GM23338 (cell line): ENCODE data around the gene AK4. TPM values are rescaled to one million over a fixed set of nuclear protein-coding genes. Genes with fewer than 3 reads are reported as not detected.

Experiments used
- ATAC-seq: fragments of 200-7000 bp; cut with Tn5 transposase; 3 replicates; pipeline ENCODE4 v1.9.1; 2020
- DNase-seq: peaks from one replicate; pipeline ENCODE4 v3.0.0-alpha.2; 2015; ENCODE audit warnings: low spot score
- H2AFZ ChIP-seq: fragments of 200-600 bp; sonication (generic); 2 replicates; pipeline ENCODE4 v1.8.0; 2016; ENCODE audit warnings: antibody characterized with exemption, mild to moderate bottlenecking, moderate library complexity
- H3F3A ChIP-seq: fragments of 200-600 bp; sonication (generic); replicated peaks from 2 replicates; pipeline ENCODE4 v1.8.0; 2017; ENCODE audit warnings: antibody characterized with exemption, mixed run types, low read depth
- H3K27ac ChIP-seq: fragments of 200-600 bp; sonication (generic); 2 replicates; pipeline ENCODE4 v1.6.1; 2016; ENCODE audit warnings: low read depth
- H3K27me3 ChIP-seq: fragments of 200-600 bp; sonication (generic); 2 replicates; pipeline ENCODE4 v1.8.0; 2016; ENCODE audit warnings: mild to moderate bottlenecking, mixed run types, moderate library complexity; ENCODE audit not compliant: insufficient read depth
- H3K36me3 ChIP-seq: fragments of 200-600 bp; sonication (generic); 2 replicates; pipeline ENCODE4 v1.8.0; 2016; ENCODE audit warnings: mild to moderate bottlenecking; ENCODE audit not compliant: insufficient read depth
- H3K4me1 ChIP-seq: fragments of 200-600 bp; sonication (generic); 2 replicates; pipeline ENCODE4 v1.8.0; 2016; ENCODE audit warnings: mild to moderate bottlenecking, moderate library complexity; ENCODE audit not compliant: insufficient read depth
- H3K4me2 ChIP-seq: fragments of 200-600 bp; sonication (generic); 2 replicates; pipeline ENCODE4 v1.7.1; 2017; ENCODE audit warnings: mixed run types
- H3K4me3 ChIP-seq: fragments of 200-600 bp; sonication (generic); 2 replicates; pipeline ENCODE4 v1.6.1; 2016; ENCODE audit warnings: mixed run types
- H3K79me2 ChIP-seq: fragments of 200-600 bp; sonication (generic); replicated peaks from 2 replicates; pipeline ENCODE4 v1.8.0; 2017; ENCODE audit warnings: mild to moderate bottlenecking; ENCODE audit not compliant: insufficient read depth
- H3K9me2 ChIP-seq: fragments of 200-600 bp; sonication (generic); 2 replicates; pipeline ENCODE4 v1.8.0; 2017; ENCODE audit not compliant: insufficient read depth
- H4K20me1 ChIP-seq: fragments of 200-600 bp; sonication (generic); replicated peaks from 2 replicates; pipeline ENCODE4 v1.8.0; 2017; ENCODE audit warnings: mild to moderate bottlenecking; ENCODE audit not compliant: insufficient read depth
- H3K27ac Mint-ChIP-seq: 2 replicates; pipeline ENCODE4 v1.8.0; 2020; ENCODE audit warnings: inconsistent platforms, mild to moderate bottlenecking, moderate library complexity, mixed read lengths
- H3K27me3 Mint-ChIP-seq: 3 replicates; pipeline ENCODE4 v1.8.0; 2022; ENCODE audit warnings: low read depth, mild to moderate bottlenecking, moderate library complexity, mixed read lengths, inconsistent platforms; ENCODE audit not compliant: insufficient read depth, poor library complexity
- H3K36me3 Mint-ChIP-seq: 3 replicates; pipeline ENCODE4 v1.8.0; 2021; ENCODE audit warnings: low read depth, mild to moderate bottlenecking, inconsistent platforms, moderate library complexity, mixed read lengths
- H3K4me1 Mint-ChIP-seq: 3 replicates; pipeline ENCODE4 v1.8.0; 2020; ENCODE audit warnings: mild to moderate bottlenecking, inconsistent platforms, mixed read lengths
- H3K4me3 Mint-ChIP-seq: 3 replicates; pipeline ENCODE4 v1.8.0; 2021; ENCODE audit warnings: moderate library complexity, mild to moderate bottlenecking, inconsistent platforms, mixed read lengths
- H3K9me3 Mint-ChIP-seq: 3 replicates; pipeline ENCODE4 v1.8.0; 2020; ENCODE audit warnings: moderate library complexity, mild to moderate bottlenecking, inconsistent platforms, mixed read lengths
- CREB1 ChIP-seq: fragments of 250-450 bp; sonication (Bioruptor Pico); IDR thresholded peaks from 2 replicates; pipeline ENCODE4 v1.5.0; 2020; ENCODE audit warnings: low read depth, mild to moderate bottlenecking, moderate library complexity
- EZH2 ChIP-seq: fragments of 200-600 bp; sonication (generic); IDR thresholded peaks from one replicate; pipeline ENCODE4 v1.8.0; 2017; ENCODE audit warnings: antibody characterized with exemption, mild to moderate bottlenecking, low read depth; ENCODE audit not compliant: unreplicated experiment
- EZH2phosphoT487 ChIP-seq: fragments of 200-600 bp; sonication (generic); IDR thresholded peaks from one replicate; pipeline ENCODE4 v1.8.1; 2018; ENCODE audit warnings: antibody characterized with exemption; ENCODE audit not compliant: unreplicated experiment
- JUNB ChIP-seq: IDR thresholded peaks from one replicate; pipeline ENCODE4 v1.6.1; 2016; ENCODE audit warnings: antibody characterized with exemption; ENCODE audit not compliant: unreplicated experiment
- NANOG ChIP-seq: IDR thresholded peaks from 2 replicates; pipeline ENCODE4 v1.6.1; 2016; ENCODE audit warnings: antibody characterized with exemption, borderline replicate concordance
- POLR2AphosphoS5 ChIP-seq: IDR thresholded peaks from 2 replicates; pipeline ENCODE4 v1.6.1; 2016; ENCODE audit warnings: antibody characterized with exemption, low read depth
- ZNF114 ChIP-seq: fragments of 250-450 bp; sonication (Bioruptor Pico); IDR thresholded peaks from 2 replicates; pipeline ENCODE4 v1.5.0; 2020; ENCODE audit warnings: mild to moderate bottlenecking, moderate library complexity
- ZNF331 ChIP-seq: fragments of 250-450 bp; sonication (Bioruptor Pico); IDR thresholded peaks from 2 replicates; pipeline ENCODE4 v1.5.0; 2020; ENCODE audit warnings: low read depth, mild to moderate bottlenecking, moderate library complexity
- polyA plus RNA-seq: library from polyadenylated mRNA; unstranded; fragments of >200 nt; fragmentation: Nextera tagmentation; extraction: Ambion mirVana; gene quantifications from 2 replicates; pipeline ENCODE4 v1.2.1, GENCODE V29; 2016
- total RNA-seq: library from RNA; depleted of rRNA; stranded (reverse); fragments of >200 nt; shearing (Covaris generic); gene quantifications from 2 replicates; pipeline ENCODE4 v1.2.3, GENCODE V29; 2014
- TF ChIP-seq, protein P1 (sequence below): IDR thresholded peaks from one replicate; pipeline ENCODE4 v1.6.1; 2018; ENCODE audit warnings: antibody characterized with exemption; ENCODE audit not compliant: unreplicated experiment
- TF ChIP-seq, protein P2 (sequence below): fragments of 250-450 bp; sonication (Bioruptor Pico); IDR thresholded peaks from 2 replicates; pipeline ENCODE4 v1.5.0; 2020; ENCODE audit warnings: mild to moderate bottlenecking, moderate library complexity
- TF ChIP-seq, protein P3 (sequence below), 2 experiments: fragments of 200-600 bp in 1 of 2; sonication (generic) in 1 of 2; conservative IDR thresholded peaks; 2 replicates each; pipeline versions ENCODE4 v1.5.1 to v1.6.1; 2016 to 2017; ENCODE audit warnings: antibody characterized with exemption in 2 of 2, low read depth in 2 of 2, mild to moderate bottlenecking in 2 of 2, moderate library complexity in 1 of 2

The AK4 gene
- total and polyA plus RNA-seq, 2 experiments from 2014 or later: 123 to 127 TPM

DNA sequence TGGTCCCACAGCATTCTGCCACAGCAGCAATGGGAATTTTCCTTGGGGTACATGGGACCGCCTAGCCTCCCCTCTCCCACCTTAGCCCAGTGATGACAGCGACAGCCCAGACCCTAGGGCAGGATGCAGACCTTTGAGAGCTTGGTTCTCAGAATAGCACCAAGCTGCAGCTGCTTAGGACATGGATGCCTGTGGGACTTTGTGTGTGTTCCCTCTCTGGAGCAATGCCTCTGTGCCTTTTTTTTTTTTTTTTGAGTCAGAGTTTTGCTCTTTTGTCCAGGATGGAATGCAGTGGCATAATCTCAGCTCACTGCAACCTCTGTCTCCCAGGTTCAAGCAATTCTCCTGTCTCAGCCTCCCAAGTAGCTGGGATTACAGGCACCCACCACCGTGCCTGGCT is 44.2 kb upstream of the AK4 start (continued):
- TF ChIP-seq, protein P1, sequence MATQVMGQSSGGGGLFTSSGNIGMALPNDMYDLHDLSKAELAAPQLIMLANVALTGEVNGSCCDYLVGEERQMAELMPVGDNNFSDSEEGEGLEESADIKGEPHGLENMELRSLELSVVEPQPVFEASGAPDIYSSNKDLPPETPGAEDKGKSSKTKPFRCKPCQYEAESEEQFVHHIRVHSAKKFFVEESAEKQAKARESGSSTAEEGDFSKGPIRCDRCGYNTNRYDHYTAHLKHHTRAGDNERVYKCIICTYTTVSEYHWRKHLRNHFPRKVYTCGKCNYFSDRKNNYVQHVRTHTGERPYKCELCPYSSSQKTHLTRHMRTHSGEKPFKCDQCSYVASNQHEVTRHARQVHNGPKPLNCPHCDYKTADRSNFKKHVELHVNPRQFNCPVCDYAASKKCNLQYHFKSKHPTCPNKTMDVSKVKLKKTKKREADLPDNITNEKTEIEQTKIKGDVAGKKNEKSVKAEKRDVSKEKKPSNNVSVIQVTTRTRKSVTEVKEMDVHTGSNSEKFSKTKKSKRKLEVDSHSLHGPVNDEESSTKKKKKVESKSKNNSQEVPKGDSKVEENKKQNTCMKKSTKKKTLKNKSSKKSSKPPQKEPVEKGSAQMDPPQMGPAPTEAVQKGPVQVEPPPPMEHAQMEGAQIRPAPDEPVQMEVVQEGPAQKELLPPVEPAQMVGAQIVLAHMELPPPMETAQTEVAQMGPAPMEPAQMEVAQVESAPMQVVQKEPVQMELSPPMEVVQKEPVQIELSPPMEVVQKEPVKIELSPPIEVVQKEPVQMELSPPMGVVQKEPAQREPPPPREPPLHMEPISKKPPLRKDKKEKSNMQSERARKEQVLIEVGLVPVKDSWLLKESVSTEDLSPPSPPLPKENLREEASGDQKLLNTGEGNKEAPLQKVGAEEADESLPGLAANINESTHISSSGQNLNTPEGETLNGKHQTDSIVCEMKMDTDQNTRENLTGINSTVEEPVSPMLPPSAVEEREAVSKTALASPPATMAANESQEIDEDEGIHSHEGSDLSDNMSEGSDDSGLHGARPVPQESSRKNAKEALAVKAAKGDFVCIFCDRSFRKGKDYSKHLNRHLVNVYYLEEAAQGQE: no peak

DNA sequence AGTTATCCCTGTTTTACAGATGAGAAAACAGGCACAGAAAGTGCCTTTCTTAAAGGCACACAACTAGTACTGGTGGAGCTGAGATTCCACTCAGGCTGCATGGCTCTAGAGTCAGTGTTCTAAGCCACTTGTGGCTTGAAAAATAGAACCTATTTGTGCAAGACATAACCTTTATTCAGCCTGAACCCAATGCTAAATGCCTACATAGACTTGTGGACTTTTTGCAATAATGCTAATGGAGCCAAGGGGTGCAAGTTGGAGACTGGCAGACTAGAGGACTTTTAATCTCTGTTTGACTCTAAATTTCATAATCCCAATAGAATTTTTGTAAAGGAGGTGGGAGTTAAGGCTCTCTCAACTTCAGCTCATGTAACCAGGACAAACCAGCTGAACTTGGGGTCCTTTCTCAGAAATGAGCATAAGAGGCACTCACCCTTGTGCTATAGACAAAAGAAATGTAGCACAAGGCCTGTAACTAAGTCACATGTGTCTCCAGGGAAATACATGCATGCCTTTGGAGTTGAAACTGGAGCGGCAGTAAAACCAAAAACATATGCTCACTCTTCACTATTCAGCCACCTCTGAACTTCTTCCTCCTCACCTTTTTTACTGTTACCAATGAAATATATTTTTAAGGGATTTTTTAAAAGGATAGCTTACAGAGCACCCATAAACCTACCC is 43.0 kb upstream of the AK4 start:
- Histone ChIP-seq H3K9me2 (no peaks in the 10 kb centered on the region), H3K79me2 (no peaks in the 10 kb centered on the region), H3K36me3 (no peaks in the 10 kb centered on the region), H3K4me2 (no peak overlapping the region), H3K27ac (no peak overlapping the region), H3K4me1 (no peaks in the 10 kb centered on the region), H2AFZ (no peak overlapping the region), H3K27me3 (no peaks in the 10 kb centered on the region), H3F3A (no peaks in the 10 kb centered on the region), H4K20me1 (no peaks in the 10 kb centered on the region), H3K4me3 (no peak overlapping the region)
- Mint-ChIP-seq H3K9me3 (no peaks in the 10 kb centered on the region), H3K4me3 (no peak overlapping the region), H3K4me1 (no peaks in the 10 kb centered on the region), H3K36me3 (no peaks in the 10 kb centered on the region), H3K27ac (no peak overlapping the region), H3K27me3 (peaks cover 3% of the 10 kb centered on the region)
- ATAC-seq (no peak), DNase-seq (no peak)
- TF ChIP-seq NANOG (no peak), ZNF114 (CRISPR knock-in tag) (no peak), EZH2phosphoT487 (no peak), JUNB (no peak), POLR2AphosphoS5 (no peak), CREB1 (CRISPR knock-in tag) (no peak), ZNF331 (CRISPR knock-in tag) (no peak), EZH2 (no peak)
- TF ChIP-seq, protein P2, sequence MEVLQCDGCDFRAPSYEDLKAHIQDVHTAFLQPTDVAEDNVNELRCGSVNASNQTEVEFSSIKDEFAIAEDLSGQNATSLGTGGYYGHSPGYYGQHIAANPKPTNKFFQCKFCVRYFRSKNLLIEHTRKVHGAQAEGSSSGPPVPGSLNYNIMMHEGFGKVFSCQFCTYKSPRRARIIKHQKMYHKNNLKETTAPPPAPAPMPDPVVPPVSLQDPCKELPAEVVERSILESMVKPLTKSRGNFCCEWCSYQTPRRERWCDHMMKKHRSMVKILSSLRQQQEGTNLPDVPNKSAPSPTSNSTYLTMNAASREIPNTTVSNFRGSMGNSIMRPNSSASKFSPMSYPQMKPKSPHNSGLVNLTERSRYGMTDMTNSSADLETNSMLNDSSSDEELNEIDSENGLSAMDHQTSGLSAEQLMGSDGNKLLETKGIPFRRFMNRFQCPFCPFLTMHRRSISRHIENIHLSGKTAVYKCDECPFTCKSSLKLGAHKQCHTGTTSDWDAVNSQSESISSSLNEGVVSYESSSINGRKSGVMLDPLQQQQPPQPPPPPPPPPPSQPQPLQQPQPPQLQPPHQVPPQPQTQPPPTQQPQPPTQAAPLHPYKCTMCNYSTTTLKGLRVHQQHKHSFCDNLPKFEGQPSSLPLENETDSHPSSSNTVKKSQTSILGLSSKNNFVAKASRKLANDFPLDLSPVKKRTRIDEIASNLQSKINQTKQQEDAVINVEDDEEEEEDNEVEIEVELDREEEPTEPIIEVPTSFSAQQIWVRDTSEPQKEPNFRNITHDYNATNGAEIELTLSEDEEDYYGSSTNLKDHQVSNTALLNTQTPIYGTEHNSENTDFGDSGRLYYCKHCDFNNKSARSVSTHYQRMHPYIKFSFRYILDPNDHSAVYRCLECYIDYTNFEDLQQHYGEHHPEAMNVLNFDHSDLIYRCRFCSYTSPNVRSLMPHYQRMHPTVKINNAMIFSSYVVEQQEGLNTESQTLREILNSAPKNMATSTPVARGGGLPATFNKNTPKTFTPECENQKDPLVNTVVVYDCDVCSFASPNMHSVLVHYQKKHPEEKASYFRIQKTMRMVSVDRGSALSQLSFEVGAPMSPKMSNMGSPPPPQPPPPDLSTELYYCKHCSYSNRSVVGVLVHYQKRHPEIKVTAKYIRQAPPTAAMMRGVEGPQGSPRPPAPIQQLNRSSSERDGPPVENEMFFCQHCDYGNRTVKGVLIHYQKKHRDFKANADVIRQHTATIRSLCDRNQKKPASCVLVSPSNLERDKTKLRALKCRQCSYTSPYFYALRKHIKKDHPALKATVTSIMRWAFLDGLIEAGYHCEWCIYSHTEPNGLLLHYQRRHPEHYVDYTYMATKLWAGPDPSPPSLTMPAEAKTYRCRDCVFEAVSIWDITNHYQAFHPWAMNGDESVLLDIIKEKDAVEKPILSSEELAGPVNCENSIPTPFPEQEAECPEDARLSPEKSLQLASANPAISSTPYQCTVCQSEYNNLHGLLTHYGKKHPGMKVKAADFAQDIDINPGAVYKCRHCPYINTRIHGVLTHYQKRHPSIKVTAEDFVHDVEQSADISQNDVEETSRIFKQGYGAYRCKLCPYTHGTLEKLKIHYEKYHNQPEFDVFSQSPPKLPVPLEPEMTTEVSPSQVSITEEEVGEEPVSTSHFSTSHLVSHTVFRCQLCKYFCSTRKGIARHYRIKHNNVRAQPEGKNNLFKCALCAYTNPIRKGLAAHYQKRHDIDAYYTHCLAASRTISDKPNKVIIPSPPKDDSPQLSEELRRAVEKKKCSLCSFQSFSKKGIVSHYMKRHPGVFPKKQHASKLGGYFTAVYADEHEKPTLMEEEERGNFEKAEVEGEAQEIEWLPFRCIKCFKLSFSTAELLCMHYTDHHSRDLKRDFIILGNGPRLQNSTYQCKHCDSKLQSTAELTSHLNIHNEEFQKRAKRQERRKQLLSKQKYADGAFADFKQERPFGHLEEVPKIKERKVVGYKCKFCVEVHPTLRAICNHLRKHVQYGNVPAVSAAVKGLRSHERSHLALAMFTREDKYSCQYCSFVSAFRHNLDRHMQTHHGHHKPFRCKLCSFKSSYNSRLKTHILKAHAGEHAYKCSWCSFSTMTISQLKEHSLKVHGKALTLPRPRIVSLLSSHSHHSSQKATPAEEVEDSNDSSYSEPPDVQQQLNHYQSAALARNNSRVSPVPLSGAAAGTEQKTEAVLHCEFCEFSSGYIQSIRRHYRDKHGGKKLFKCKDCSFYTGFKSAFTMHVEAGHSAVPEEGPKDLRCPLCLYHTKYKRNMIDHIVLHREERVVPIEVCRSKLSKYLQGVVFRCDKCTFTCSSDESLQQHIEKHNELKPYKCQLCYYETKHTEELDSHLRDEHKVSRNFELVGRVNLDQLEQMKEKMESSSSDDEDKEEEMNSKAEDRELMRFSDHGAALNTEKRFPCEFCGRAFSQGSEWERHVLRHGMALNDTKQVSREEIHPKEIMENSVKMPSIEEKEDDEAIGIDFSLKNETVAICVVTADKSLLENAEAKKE (CRISPR knock-in tag): no peak
- TF ChIP-seq, protein P3, sequence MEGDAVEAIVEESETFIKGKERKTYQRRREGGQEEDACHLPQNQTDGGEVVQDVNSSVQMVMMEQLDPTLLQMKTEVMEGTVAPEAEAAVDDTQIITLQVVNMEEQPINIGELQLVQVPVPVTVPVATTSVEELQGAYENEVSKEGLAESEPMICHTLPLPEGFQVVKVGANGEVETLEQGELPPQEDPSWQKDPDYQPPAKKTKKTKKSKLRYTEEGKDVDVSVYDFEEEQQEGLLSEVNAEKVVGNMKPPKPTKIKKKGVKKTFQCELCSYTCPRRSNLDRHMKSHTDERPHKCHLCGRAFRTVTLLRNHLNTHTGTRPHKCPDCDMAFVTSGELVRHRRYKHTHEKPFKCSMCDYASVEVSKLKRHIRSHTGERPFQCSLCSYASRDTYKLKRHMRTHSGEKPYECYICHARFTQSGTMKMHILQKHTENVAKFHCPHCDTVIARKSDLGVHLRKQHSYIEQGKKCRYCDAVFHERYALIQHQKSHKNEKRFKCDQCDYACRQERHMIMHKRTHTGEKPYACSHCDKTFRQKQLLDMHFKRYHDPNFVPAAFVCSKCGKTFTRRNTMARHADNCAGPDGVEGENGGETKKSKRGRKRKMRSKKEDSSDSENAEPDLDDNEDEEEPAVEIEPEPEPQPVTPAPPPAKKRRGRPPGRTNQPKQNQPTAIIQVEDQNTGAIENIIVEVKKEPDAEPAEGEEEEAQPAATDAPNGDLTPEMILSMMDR (conservative IDR thresholded peaks at IDR 0.05; ENCODE audit: low read depth in 2 of 2): no peak
